ENCODE results near the gene TRIO. TPM values are rescaled to one million over a fixed set of nuclear protein-coding genes. Genes with fewer than 3 reads are reported as not detected.

The TRIO gene
- total RNA-seq, 1 donor from 2014 or later, result 223 TPM

GRCh38 chr5:14348142-14348541 is 205.0 kb downstream of the TRIO start:
- Mint-ChIP-seq H3K36me3 (ENCODE audit: low read depth) (peaks cover 65% of the 10 kb centered on the region), H3K27me3 (no peaks in the 10 kb centered on the region), H3K4me1 (peaks cover 28% of the 10 kb centered on the region), H3K27ac (no peak overlapping the region), H3K4me3 (no peak overlapping the region), H3K9me3 (no peaks in the 10 kb centered on the region)
- no peak for TF ChIP-seq CTCF (IDR thresholded peaks at IDR 0.05)
- no peak for DNase-seq
- POLR2A ChIA-PET, result no interaction called here
- ATAC-seq (ENCODE audit: low read depth), result no peak
- CTCF ChIA-PET, result no interaction called here
- intact Hi-C loops (cut with micrococcal nuclease), result loop anchor here (10.0 kb wide), 1 partner anchor 647 kb away; no protein-coding TSS in a partner anchor

- Mint-ChIP-seq H3K27me3 (no peaks in the 10 kb centered on the region), H3K9me3 (no peaks in the 10 kb centered on the region), H3K36me3 (ENCODE audit: low read depth) (peaks cover 62% of the 10 kb centered on the region), H3K4me3 (no peak overlapping the region), H3K27ac (no peak overlapping the region), H3K4me1 (peaks cover 23% of the 10 kb centered on the region)
- POLR2A ChIA-PET, result no interaction called here
- DNase-seq (no peak), ATAC-seq (ENCODE audit: low read depth) (no peak)
- TF ChIP-seq CTCF (IDR thresholded peaks at IDR 0.05), result no peak
- intact Hi-C loops (cut with micrococcal nuclease), result loop anchor here (10.0 kb wide), 1 partner anchor 646 kb away; no protein-coding TSS in a partner anchor
- CTCF ChIA-PET, result no interaction called here
Observed at GRCh38 chr5:14349029-14349428, 205.9 kb downstream of the TRIO start.

DNA sequence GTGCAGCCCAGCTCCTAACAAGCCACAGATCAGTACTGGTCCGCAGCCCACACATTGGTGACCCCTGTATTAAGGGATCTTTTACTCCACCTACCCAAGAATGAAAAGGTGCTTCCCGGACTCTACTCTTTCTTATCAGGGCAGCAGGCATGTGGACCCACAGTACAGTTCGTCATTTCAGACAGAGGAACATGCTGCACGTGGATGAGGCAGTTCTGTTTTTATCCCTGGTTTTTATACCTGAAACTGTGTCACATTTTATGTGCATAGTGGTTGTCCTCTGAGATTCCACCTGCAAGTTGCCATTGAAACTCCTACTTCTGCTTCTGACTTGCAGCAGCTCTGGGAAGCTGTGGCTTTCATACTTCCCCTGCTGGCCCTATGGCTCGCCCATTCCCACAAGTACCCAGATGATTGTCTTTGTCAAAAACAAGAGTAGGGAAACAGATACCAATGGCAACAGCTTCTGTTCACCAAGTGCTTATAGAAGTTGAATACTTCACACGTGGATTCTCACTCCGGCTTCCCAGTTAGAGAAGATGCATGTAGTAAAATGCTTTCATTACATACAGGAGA is 208.0 kb downstream of the TRIO start:
- peaks cover 56% of the 10 kb centered on the region for H3K36me3 Mint-ChIP-seq (ENCODE audit: low read depth)
- DNase-seq (no peak), ATAC-seq (ENCODE audit: low read depth) (no peak)
- no peaks in the 10 kb centered on the region for H3K27me3 Mint-ChIP-seq
- H3K27ac Mint-ChIP-seq, result peak overlapping the region; percentile 32
- H3K9me3 Mint-ChIP-seq, result no peaks in the 10 kb centered on the region
- ChIA-PET POLR2A (interaction anchor here (1.0 kb wide), 1 partner anchor 298 kb away, joined by 3 read pairs; no protein-coding TSS in a partner anchor), CTCF (interaction anchor here (1.3 to 1.8 kb wide), 12 partner anchors 8 to 364 kb away, joined by 3 to 23 read pairs (median 8); no protein-coding TSS in a partner anchor)
- H3K4me1 Mint-ChIP-seq, result peaks cover 24% of the 10 kb centered on the region
- intact Hi-C loops (cut with micrococcal nuclease), result loop anchor here (5.0 kb wide), 2 partner anchors 41 to 231 kb away; partner anchors contain the start of gene OTULINL
- no peak overlapping the region for H3K4me3 Mint-ChIP-seq
- no peak for TF ChIP-seq CTCF (IDR thresholded peaks at IDR 0.05)

DNA sequence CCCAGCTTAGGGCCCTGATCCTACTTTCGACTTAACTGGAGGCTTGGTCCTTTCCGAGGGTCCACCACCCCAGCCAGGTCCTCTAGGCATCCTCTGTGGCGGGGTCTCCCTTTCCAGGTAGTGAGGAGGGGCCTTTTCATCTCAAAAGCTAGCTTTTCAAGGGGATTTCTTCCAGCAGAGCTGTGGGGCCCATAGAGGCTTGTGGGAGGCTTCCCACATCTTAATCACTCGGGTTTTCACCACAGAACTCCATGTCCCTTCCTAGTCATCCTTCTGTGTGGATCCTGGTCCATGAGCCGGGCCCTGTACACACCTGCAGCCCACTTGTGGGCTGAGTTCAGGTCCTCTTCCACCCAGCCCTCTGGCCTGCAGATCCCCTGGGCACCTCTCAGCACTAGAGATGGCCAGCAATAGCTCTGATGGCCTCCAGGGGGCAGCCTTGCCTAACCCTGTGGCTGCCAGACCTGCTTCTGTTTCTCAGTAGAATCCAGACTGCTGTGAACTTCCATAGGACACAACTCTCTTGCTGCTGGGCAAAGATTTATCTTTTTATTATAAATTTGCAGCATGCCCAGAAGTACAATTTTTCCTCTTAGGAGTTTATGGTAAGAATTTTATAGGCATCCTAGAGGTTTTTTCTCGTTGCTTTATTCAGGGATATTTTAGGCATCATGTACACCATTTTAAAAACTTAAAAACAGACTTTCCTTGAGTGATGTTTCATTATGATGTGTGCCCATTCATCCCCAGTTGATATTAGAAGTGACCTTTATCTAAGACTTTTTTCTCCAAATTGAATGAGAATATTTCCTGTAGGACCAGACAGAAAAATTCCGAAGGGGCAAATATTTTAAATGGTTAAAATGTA is 208.9 kb downstream of the TRIO start:
- DNase-seq (peak; percentile 52), ATAC-seq (ENCODE audit: low read depth) (peak; percentile 98)
- ChIA-PET CTCF (interaction anchor here (0.7 to 1.8 kb wide), 17 partner anchors 9 to 369 kb away, joined by 3 to 23 read pairs (median 6); no protein-coding TSS in a partner anchor), POLR2A (interaction anchor here (1.0 kb wide), 1 partner anchor 297 kb away, joined by 3 read pairs; no protein-coding TSS in a partner anchor)
- no peak overlapping the region for H3K27ac Mint-ChIP-seq
- TF ChIP-seq CTCF (IDR thresholded peaks at IDR 0.05), result peak; percentile 87
- intact Hi-C loops (cut with micrococcal nuclease), result loop anchor here (1.0 to 5.0 kb wide), 7 partner anchors 10 to 364 kb away; partner anchors contain the start of gene OTULINL
- no peaks in the 10 kb centered on the region for H3K9me3 Mint-ChIP-seq
- H3K36me3 Mint-ChIP-seq (ENCODE audit: low read depth), result peaks cover 58% of the 10 kb centered on the region
- no peak overlapping the region for H3K4me3 Mint-ChIP-seq
- H3K4me1 Mint-ChIP-seq, result peaks cover 26% of the 10 kb centered on the region
- no peaks in the 10 kb centered on the region for H3K27me3 Mint-ChIP-seq
